ENCODE measurements around the gene HADH.
"Not testable (repeated sequence)": the region's sequence is repeated elsewhere in the genome, so short reads cannot be mapped to it uniquely, and the experiment has no call there.

Gene HADH

DNA sequence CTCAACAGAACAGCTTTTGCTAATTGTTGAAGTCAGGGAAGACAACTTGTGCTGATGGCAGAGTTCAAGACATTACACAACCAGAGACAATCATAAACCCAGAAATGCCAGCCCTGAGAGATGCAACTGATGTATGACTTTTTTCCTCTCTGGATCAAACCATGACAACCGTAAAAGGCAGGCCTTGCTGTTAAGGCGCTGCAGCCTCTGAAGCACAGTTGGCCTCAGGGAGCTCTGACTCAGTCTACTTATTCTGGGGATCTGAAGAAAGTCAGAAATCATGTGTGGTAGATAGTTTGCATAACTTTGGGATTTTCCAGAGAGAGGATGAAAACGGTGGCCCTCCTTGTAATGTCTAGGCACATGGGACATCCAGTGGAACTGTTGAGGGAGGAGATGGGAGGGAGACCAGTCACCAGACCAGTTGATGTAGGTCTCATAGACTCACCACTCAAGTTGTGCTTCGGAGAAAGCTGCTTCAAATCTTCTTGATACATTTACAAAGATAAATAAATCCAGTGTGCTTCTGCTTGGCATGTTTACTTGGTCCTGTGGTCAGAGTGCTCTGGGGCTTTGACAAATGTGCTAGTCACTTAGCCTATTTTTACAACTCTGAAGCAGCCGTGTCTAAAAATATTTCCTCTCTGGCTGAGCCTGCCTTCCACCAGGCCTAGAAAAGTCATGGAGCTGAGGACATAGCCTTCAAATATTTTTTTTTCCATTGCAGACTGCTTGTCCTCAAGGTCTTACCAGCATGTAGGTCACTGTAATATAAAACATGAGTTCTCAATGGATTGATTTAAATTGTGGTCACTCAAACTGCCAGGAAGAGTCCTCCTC is 7.5 kb downstream of the HADH start:
- DNase-seq: no peak

DNA sequence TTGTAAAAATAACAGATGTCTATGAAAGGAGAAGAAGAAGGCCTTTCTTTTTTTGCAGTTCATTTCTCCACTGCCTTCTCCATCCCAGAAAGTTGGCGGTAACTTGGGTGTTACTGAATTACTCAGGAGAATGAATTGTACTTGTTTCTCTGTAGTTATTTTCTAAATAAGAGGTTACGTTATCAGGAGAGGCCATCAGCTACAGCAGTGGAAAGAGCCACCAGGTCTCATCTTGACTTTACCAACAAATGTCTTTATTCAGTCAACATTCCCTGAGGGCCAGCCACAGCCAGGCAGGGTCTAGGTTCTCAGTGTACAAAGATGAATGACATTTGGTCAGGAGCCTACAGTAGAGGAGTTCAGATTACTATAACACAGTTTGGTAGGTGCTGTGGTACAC is 8.1 kb downstream of the HADH start:
- DNase-seq: no peak

DNA sequence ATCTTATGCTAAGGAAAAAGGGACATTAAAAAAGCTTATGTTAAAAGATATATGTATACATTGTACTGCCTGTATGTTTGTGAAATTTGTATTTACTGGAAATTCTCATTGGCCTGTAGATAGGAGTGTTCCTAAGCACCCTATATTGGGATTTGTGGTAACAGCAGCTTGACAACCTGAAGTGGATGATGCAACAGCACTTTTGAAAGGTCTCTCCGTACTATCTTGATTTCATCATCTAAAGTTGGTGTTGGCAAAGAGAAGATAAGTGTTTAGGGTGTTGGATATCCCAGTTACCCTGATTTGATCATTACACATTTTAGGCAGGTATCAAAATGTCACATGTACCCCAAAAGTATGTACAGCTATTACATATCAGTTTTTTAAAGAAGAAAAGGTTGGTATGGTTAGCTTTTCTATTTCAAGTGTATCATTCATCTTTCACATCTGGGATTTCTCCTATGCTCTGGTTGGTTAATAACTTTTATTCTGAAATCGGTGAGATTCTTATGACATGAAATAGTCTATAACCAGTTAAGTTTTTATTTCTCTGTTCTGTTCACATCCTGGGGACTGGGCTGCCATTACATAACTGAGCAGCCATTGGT is 10.3 kb downstream of the HADH start:
- no peak for DNase-seq

DNA sequence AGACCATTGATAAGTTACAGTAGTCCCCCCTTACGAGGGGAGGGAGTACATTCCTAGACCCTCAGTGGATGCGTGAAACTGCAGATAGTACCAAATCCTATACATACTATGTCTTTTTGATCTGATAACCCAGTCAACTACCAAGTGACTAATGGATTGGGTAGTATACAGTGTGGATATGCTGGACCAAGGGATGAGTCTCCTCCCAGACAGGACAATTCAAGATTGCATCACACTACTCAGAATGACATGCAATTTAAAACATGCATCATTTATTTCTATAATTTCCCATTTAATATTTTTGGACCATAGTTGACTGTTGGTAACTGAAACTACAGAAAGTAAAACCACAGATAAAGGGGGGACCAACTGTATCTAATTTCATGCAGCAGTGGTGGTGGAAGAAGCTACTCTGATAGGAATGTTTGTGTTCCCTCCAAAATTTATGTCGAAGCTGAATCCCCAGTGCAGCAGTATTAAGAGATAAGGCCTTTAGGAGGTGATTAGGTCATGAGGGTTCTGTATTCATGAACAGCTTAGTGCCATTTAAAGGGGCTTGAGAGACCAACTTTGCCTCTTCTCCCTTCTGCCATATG is 11.9 kb downstream of the HADH start:
- DNase-seq: no peak

DNA sequence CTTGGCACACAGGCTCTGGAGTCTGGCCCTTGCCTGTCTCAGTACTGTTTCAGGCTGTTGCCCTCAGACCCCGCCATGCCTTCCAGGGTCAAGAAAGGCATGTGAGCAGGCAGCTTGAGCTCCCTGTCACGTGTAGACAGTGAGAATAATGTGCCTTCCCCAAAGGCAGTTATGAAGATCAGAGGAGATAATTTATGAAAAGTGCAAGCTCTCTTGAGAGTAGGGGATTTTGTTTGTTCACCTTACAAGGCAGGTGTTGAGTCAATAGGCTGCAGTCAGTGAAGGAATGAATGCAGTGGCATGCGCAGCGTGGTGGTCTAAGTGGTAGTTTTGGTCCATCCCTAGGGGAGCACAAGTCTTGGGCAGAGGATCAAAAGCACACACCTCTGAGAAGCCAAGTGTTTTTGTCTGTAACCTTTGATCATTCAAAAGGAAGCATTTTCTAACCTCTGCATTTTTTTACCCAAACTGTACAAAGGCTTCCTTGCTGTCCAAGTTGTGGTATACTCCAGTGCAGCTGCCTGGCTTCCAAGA is 14.4 kb downstream of the HADH start:
- DNase-seq: no peak

DNA sequence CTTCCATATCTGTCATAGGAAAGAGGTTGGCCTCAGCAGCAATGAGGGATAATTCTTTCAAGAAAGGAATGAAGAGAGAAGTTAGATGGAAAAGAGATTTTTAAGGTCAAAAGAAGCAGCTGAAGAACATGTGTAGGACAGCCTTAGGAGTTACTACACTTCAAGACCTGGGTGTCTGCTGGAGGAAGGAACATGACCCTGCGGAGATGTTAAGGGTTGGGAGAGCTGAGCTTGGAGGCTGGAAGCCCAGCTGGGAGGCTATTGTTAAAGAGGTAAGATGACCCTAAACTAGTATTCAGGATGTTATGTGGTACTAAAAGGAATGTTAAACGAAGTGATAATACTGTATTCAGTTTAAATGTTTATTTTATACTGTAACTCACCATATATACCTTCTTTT is 15.0 kb downstream of the HADH start:
- DNase-seq: no peak

DNA sequence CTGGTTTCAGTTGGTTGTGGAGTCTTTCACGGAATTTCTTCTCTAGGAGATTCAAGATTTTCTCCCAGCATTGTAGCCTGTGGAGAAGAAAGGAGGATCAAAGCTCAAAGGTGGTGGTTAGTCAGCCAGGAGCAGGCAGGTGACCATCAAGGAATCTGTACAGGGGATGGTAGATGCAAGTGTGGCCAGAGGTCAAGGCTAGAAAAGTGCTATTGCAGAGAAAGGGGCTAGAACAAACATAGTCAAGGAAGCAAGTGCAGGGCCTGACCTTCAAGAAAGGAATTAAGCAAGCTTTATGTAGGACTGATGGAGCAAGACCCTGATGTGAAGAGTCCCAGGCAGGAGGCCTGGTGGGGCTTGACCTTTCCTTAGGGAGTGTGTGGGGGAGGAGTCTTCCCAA is 16.1 kb downstream of the HADH start:
- DNase-seq: no peak

DNA sequence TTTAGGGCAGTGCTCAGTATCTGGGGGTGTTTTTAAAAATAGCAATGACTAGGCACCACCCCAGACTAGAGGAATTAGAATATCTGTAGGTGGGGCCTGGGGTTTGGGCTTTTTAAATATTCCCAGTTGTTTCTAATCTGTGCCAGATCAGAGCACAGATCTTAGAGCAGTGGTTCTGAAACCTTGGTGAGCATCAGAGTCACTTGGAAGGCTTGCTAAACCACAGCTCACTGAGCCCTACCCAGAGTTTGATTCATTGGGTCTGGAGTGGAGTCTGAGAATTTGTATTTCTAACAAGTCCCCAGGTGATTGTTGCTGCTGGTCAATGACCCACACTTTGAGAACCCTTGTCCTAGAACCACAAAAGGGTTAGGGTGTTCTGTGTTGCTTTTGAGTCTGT is 16.7 kb downstream of the HADH start:
- no peak for DNase-seq

DNA sequence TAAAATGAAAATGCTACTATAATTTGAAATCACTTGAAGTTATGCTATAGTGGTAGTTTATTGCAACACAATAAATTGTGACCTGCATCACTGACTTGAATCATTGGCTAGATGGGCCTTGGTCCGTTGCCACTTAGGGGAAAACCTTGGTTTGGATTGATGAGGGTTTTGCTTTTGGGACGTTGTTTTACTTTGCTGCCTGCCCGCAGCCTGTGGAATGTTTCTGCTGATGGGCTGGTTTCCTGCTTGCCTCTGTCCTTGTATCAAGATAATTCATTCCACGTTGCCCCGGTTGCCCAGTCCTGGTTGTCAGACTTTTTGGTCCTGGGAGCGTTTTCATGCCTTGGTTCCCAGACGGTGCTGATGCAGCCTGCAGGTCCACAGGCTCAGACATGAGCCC is 18.3 kb downstream of the HADH start:
- DNase-seq: no peak

DNA sequence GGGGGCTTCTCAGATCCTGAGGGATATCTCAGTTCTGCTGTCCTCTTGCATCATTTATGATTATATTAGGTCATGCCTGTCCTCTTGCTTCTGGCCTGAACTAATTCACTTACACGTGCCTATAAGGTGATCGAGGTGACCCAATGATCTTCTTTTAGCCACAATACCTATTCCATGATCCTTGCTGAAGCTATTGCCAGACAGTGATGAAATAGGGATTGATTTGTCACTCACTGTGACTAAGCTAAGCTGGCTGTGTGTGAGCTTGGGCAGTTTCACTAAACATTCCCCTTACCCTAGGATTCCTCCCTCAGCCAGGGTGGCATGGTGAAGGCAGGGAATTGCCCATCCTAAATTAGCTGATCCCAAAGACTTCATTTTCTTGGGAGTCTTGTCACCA is 19.0 kb downstream of the HADH start:
- DNase-seq: no peak

DNA sequence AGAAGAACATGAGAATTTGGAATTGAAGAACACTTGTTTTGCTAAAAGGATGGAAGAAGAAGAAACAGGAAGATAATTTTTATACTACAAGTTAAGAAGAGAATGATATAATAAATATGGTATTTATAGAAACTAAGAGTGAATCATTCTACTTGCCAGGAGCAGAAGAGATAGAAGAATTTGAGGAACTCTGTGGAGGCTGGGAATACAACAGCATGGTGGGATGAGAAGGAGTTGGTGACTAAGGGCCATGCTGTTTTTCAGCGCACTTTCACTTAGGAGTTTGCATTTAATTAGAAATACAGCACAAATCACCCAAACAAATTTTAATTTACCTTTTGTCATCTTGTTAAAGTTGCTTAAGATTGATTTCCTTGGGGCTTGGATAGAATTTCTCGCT is 20.5 kb downstream of the HADH start:
- DNase-seq: no peak

DNA sequence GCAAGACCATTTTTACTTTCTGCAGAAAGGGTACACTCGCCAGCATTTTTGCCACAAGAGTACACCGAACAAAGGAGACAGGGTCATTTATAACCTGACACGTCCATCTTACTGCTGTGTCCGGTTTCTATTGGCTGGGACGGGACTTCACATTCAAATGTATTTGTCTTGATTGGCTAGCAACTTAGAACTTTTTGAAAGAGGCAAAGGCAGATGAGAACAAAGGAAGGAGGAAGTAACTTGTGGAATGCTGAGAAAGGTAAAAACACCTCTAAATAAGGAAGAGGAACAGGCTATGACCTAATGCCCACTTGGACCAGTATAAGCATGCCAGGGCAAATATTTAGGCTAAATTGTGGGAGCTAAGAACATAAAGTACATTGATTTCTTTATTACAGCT is 22.7 kb downstream of the HADH start:
- DNase-seq: not testable (repeated sequence)

DNA sequence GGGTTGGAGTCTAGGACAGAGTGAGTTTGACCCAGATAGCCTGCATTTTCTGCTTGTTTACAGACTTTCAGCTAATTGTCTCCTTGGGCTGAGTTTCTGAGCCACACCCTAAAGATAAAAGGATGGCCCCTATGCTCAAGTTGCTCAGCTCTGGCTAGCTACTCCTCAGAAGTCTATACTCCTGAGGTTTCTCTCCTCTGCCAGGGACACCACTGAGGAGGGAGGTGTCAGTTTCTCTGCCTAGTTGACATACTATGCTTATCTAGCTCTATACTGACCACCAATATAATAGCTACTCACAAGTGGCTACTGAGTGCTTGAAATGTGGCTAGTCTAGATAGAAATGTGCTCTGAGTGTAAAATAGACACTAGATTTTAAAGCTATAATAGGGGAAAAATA is 23.6 kb downstream of the HADH start:
- DNase-seq: no peak

DNA sequence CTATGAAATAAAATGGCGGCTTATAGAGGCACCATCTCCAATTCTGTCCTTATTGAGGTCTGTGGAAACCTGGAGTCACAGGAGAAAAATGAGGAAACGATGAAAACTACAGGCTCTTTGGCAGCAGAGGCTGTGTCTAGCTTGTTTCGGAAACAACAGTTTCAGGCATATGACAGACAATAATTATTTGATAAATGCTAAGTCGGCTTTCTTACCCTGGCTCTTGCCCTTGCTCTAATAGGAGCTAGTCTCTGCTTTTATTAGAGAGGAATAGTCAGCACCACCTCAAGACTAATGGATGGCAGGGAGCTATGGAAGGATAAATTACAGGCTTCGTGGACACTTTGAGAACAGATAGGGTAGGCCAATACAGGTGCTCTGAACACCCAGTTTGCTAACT is 24.3 kb downstream of the HADH start:
- no peak for DNase-seq

DNA sequence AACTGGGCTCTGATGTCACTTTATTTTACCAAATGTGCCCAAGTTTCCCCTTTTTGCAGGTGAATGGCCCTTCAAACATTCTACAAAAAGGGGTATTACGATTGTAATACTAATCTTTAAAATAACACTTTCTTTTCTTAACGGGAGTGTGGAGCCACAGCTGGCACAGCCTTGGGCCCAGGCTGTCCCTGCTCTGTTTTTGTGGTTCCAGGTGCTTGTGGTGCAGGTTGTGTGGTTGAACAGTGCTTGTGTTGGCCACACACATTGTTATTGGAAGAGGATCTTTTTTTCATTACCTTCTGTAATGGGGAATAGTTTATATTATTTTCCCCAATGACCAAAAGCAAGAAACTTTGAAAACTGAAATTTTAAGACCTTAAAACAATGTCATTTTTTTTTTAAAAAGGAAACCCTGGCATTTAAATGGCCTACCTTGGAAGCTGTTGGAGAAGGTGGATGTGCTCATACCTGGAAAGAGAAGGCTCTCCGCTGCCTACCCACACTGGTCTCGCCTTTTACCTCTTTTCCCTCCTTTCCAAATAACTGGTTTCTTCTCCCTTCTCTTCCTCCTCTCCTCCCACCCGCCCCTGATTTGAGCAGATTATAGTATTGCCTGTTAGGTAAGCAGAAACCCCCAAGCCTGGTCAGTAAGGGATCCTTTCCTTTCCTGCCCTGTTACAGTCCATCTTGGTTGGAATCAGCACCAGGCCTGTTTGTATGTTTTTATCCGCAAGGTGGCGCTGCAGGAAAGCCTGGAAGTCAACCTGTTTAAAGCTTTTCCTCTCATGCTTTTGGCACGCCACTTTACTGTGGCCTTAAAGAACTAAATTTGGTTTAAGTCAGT is 28.6 kb downstream of the HADH start:
- no peak for DNase-seq

DNA sequence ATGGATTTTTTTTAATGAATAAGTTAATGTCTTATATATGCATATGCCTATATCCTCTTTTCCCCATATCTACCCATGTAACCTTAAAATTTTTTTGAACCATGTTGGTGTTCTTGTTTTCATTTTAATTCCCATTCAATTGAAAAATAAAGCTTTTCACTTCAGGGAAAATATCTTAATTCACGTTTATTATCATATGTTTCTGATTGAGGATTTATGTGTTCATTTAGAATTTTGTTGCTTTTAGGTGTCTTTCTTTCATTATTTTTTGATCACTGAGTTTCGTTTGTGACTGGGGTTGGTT is 29.1 kb downstream of the HADH start:
- no peak for DNase-seq

DNA sequence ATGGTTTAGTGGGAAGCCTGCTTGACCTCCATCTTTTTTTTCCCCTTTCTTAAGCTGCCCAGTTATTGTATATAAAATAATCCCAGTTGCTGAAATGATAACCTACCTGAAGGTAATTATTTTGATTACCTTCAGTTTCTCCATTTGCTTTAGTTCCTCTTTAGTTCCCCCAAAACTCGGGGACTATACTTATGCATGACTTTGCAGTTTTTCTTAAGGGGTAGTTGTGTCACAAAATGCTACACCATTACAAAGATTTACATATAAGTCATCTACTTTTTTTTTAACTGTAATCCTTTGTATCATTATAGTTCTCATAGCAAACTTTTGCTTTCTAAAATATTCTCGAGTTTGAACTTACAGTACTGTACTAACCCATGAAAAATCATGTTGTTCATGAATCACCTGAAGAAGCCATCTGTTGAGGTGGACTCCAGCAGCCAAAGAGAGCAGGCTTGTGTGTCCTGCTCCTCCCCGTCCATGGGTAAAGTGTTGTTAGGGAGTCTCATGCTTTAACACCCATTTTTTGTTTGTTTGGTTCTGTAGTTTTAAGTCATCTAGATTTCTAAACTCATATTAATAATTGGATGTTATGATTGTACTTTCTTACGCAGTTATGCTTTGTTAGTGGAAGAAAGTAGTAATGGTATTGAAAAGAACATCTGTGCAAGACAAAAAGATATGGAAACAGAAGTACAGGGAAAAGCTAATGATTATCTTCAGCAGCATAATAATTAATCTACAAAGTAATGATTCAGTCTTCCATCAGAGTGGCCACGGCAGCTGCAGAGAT is 34.6 kb downstream of the HADH start:
- no peak for DNase-seq

DNA sequence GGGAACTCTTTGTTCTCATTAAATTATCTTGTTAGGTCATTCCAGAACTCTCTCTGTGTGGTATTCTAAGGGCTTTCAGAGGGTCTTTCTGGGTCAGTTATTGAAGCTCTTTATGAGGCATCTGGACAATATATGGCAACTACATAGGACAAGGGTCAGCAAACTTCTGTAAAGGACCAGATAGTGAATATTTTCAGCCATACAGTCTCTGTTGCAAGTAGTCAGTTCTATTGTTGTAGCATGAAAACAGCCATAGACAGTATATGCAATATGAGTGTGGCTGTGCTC is 35.1 kb downstream of the HADH start:
- no peak for DNase-seq

DNA sequence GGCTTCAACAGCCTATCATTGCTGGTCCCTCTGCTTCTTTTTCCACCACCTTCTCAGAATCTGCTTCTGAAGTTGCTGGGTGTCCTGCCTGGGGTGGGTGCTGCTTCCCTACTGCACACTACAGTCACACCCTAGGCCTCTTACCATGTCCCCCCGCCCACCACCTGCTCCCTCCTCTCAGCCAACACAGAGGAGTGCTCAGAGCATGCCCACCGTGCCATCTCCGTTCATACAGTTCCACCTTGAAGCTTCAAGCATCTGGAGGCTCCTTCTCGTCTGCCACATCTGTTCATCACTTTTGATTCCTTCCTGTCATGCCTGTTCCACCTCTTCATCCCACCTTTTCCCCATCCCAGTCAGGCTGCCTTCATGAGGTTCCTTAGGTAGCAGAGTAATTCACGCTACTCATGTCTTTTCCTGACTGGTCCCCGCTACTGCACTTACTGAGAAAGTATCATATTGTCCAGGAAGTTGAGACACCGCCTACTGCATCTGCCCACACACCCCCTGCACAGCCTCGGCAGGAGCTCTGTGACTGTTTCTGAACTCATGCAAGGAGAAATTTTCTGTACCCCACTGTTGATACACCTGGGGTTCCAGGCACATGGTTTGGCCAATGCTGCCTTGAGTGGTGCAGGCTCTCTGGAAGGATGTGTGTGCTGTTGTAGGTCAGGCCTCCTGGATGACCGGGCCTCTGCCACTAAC is 39.5 kb downstream of the HADH start:
- DNase-seq: no peak

DNA sequence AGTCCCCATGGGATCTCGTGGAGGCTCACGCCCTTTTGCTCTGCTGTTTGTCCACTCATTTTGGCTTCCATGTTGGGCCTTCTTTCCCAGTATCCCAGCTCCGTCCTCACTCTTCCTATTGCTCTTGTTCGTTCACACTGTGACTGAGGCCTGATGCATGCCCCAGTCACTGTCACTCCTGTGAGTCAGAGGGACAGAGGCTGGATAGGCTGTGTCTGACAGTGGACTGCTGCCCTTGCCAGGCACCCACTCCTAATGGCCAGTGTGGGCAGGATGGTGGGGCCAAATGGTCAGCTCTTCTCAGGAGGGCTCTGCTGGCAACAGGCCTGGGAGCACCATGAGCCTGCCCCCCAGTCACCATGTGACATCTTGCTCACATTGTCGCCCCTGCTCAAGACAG is 40.0 kb downstream of the HADH start:
- no peak for DNase-seq

DNA sequence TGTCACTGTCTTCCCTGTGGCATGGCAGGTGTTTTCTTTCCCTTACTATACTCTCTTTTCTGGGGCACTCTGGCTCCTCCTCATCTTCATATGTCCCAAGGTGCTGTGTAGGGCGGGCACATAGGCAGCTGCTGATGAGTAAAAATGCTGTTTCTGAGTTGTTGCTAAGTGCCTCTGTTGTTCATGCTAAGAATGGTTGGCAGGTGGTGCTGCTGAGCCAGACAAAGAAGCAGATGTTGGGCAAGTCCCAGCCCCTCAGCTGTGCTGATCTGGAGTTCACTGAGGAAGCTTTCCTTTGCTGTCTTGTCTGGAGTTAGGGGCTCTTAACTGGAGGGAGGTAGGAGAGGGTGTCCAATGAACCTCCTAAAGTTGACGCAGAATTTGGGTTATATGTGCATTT is 40.6 kb downstream of the HADH start:
- DNase-seq: no peak

DNA sequence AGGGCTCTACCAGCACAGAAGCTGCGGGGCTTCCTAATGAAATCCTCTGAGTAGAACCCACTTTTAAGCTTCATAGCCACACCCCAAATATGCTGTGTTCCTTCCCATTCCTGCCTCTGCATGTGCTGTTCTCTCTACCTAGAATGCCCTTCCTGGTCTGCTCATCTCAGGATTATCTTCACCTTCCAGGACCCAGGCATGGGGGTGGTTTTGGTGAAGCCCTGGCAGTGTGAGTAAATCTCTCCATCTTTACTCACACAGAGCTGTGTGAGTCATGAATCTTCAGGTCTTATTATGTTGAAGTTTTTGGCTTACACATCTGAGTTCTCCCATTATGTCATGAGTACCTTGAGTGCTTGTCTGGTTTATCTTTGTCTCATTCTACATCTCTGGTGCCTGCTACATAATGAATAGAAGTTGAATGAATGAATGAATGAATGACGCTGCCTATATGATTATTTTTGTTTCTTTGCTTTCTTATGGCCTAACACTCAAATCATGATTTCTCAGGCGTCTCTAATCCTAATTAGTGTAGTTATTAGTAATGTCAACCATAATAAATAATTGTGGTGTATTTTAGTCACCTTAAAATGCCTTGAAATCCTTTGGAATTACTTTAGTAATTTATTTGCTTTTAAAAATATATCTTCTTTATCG is 41.9 kb downstream of the HADH start:
- no peak for DNase-seq

Data from DMS79 (cell line).